Motor neuron (in vitro differentiated cells): Measurements from ENCODE around the gene GPC6. TPM values are rescaled to one million over a fixed set of nuclear protein-coding genes. Genes with fewer than 3 reads are reported as not detected.

Experiments used
- ATAC-seq, 8 experiments: fragments of 200-7000 bp; cut with Tn5 transposase; replicated peaks in 6 of 8; 2 replicates each; pipeline ENCODE4 v1.8.0; 2021; ENCODE audit warnings: mild to moderate bottlenecking in 8 of 8, moderate library complexity in 8 of 8
- H3K27ac ChIP-seq, 2 donors: fragments of 250-450 bp; sonication (Bioruptor Pico); 2 replicates each; pipeline ENCODE4 v1.9.0; 2021; ENCODE audit warnings: antibody characterized with exemption in 2 of 2, mild to moderate bottlenecking in 2 of 2, moderate library complexity in 1 of 2
- H3K4me1 ChIP-seq, 2 donors: fragments of 250-450 bp; sonication (Bioruptor Pico); replicated peaks in 1 of 2; 2 replicates each; pipeline ENCODE4 v1.6.1; 2021; ENCODE audit warnings: antibody characterized with exemption in 2 of 2, mild to moderate bottlenecking in 2 of 2, moderate library complexity in 1 of 2
- H3K4me3 ChIP-seq, 5 donors: fragments of 250-450 bp; sonication (Bioruptor Pico); 2 replicates each; pipeline ENCODE4 v1.9.0; 2021; ENCODE audit warnings: antibody characterized with exemption in 5 of 5, mild to moderate bottlenecking in 5 of 5, moderate library complexity in 4 of 5
- WGBS, 10 experiments: fragments of 450-650 bp; shearing (Covaris generic); methylation state at CpG; one replicate each; pipeline ENCODE4 v1.0.0; 2022; 5-methylcytosine and 5-hydroxymethylcytosine counted together
- in situ Hi-C, 9 experiments: fragments of 400-800 bp; cut with MboI; loops; one replicate each; pipeline ENCODE4 v1.15.0; 2021; ENCODE audit warnings: low sequenced_read_pairs in 9 of 9, low pct_unique_long_range_greater_than_20kb in 2 of 9; ENCODE audit not compliant: unreplicated experiment in 9 of 9
- total RNA-seq, 8 experiments: library from RNA; unstranded; fragments of 300-600 nt; gene quantifications; 2 replicates each; pipeline versions ENCODE4 v1.2.3 to v1.2.4, GENCODE V29; 2022

Gene GPC6
- total RNA-seq, 8 experiments from 2014 or later = 1.8 to 52.4 (median 15.5) TPM

GRCh38 chr13:94389604-94390351, 1163.2 kb downstream of the GPC6 start:
- peaks cover 6 to 24% of the 10 kb centered on the region in 2 donors for H3K4me1 ChIP-seq
- H3K27ac ChIP-seq = no peak overlapping the region
- H3K4me3 ChIP-seq = no peak overlapping the region
- WGBS, 10 experiments = 27 to 100% (median 80%) methylated on average over 2 to 6 of the region's 7 CpGs; no CpG with 5 or more reads in 1 of the 10 experiments
- in situ Hi-C loops = no loop called here
- peak in 5 of 8 experiments; percentile 36 to 86 (median 65) for ATAC-seq

DNA sequence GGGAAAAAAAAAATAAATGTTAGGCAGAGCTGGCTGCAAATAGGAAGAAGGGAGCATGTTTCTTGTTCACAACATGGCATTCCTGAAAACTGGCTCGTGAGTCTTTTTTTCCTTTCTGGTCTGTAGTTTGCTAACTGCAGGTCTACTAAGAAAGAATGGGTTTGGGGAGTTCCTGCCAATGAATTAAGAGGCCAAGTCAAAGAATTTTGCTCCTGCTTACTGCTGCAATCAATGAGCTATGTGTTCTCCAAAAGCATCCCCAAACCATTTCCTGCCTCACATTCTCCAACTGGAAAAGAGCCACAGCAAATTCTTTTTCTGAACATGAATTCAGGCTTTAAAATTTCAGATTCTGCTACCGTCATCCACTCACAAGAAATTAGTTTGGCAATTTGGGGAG, 1164.3 kb downstream of the GPC6 start:
- H3K27ac ChIP-seq = no peak overlapping the region
- peaks cover 9 to 31% of the 10 kb centered on the region in 2 donors for H3K4me1 ChIP-seq
- WGBS, 10 experiments = 13 to 100% (median 80%) methylated on average over 1 to 2 of the region's 2 CpGs
- ATAC-seq = no peak
- no peak overlapping the region for H3K4me3 ChIP-seq
- in situ Hi-C loops = no loop called here

GRCh38 chr13:94394723-94395122, 1168.1 kb downstream of the GPC6 start:
- WGBS, 10 experiments = 60 to 93% (median 71%) methylated on average over 1 to 4 of the region's 4 CpGs; no CpG with 5 or more reads in 5 of the 10 experiments
- in situ Hi-C loops = no loop called here
- Histone ChIP-seq H3K27ac (peak overlapping the region in 1 of 2 donors; percentile 5), H3K4me1 (peaks cover 9 to 21% of the 10 kb centered on the region in 2 donors), H3K4me3 (no peak overlapping the region)
- peak in 6 of 8 experiments; percentile 52 to 99 (median 88) for ATAC-seq

- no peak overlapping the region for H3K27ac ChIP-seq
- peaks cover 9 to 15% of the 10 kb centered on the region in 2 donors for H3K4me1 ChIP-seq
- ATAC-seq = no peak
- no peak overlapping the region for H3K4me3 ChIP-seq
- in situ Hi-C loops = no loop called here
- WGBS, 10 experiments = 33 to 93% (median 80%) methylated on average over 1 to 4 of the region's 5 CpGs; no CpG with 5 or more reads in 5 of the 10 experiments
These were observed 1169.3 kb downstream of the GPC6 start for GRCh38 chr13:94395860-94396259.

DNA sequence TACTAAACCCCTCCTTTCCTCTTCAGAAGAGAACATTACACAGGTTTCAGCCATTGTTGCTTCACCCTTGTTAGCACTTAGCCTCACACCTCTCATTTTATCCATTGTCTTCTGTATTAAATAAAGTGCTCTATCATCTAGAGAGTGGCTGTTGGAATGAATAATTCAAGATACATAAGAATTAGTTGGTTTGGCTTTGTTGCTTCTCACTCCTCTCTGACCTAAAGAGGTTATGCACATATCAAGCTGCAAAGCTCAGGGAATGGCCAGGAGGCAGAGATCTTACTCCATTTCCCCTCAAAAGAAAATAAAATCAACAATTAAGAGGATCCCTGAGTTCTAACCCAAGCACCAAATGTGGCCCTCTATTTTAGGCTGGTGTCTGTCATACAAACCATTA, 1173.2 kb downstream of the GPC6 start:
- H3K4me3 ChIP-seq = no peak overlapping the region
- H3K27ac ChIP-seq = no peak overlapping the region
- in situ Hi-C loops = no loop called here
- ATAC-seq = peak in 2 of 8 experiments; percentile 56 to 71
- H3K4me1 ChIP-seq = peaks cover 2 to 7% of the 10 kb centered on the region in 2 donors

- Histone ChIP-seq H3K4me3 (no peak overlapping the region), H3K27ac (no peak overlapping the region), H3K4me1 (no peaks in the 10 kb centered on the region)
- ATAC-seq = no peak
- 47 to 95% (median 63%) methylated on average over 1 to 4 of the region's 4 CpGs; no CpG with 5 or more reads in 3 of the 10 experiments for WGBS, 10 experiments
- in situ Hi-C loops = no loop called here
These were observed 1174.3 kb downstream of the GPC6 start for GRCh38 chr13:94400874-94401273.

DNA sequence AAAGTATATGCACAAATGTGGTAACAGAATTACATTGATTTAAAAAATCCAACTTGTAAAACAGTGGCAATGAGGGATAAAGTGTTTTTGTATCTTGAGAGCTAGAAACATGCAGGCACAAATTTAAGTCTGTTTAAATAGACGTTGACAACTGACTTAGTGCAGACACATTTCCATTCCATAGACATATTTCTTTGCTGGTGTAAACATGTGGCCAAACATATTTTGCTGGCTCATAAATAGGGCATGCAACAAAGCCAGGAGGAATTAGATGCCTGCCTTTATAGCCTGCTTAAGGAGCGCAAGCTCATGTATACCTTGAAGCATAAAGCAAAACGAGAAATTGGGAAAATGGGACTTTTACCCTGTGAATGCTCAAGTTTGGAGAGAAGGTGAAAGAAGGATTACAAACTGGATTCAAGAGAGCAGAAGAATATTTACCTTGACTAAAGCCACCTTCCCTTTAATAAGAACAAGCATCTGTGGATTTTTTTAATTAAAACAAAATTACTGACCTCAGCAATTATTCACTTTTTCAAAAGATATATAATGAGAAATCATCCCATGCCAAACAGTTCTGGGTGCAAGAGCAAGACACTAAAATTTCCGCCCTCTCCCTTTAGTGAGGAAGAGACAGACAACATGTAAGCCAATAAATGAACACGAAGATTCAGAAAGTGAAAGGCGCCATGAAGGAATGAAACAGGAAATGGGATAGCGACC, 1181.9 kb downstream of the GPC6 start:
- in situ Hi-C loops = no loop called here
- Histone ChIP-seq H3K4me1 (no peaks in the 10 kb centered on the region), H3K27ac (no peak overlapping the region), H3K4me3 (no peak overlapping the region)
- 66 to 100% (median 85%) methylated on average over 1 to 7 of the region's 7 CpGs for WGBS, 10 experiments
- no peak for ATAC-seq

- no peak overlapping the region for H3K27ac ChIP-seq
- 43 to 100% (median 83%) methylated on average over 1 to 3 of the region's 3 CpGs for WGBS, 10 experiments
- peaks cover 19 to 26% of the 10 kb centered on the region in 2 donors for H3K4me1 ChIP-seq
- ATAC-seq = no peak
- in situ Hi-C loops = no loop called here
- H3K4me3 ChIP-seq = no peak overlapping the region
These were observed 1185.1 kb downstream of the GPC6 start for GRCh38 chr13:94411747-94412146.

- WGBS, 10 experiments = 8 to 100% (median 87%) methylated on average over 1 to 3 of the region's 3 CpGs; no CpG with 5 or more reads in 1 of the 10 experiments
- ATAC-seq = peak in 3 of 8 experiments; percentile 46 to 71 (median 69)
- in situ Hi-C loops = no loop called here
- Histone ChIP-seq H3K27ac (no peak overlapping the region), H3K4me3 (no peak overlapping the region), H3K4me1 (peaks cover 19 to 27% of the 10 kb centered on the region in 2 donors)
These were observed 1186.4 kb downstream of the GPC6 start for GRCh38 chr13:94412870-94413597.

- in situ Hi-C loops = no loop called here
- Histone ChIP-seq H3K4me3 (no peak overlapping the region), H3K27ac (no peak overlapping the region), H3K4me1 (peaks cover 19 to 27% of the 10 kb centered on the region in 2 donors)
- ATAC-seq = no peak
These were observed 1187.0 kb downstream of the GPC6 start for GRCh38 chr13:94413598-94413944.

DNA sequence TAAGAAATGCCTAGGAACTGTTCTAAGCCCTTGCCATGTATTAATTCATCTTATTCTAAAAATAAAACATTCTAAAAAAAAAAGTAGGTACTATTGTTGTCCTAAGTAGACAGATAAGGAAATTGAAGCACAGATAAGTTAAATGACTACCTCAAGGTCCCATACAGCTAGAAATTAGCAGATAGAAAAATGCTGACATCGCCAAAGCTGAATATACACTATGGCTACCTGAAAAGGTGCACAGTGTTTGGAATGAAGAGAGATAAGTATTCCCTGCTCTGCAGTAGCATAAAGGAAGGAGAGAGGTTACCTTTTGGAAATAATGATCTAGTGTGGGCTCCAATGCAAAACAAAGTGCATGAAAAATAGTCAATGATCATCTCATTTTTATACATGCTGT, 1187.5 kb downstream of the GPC6 start:
- Histone ChIP-seq H3K4me3 (no peak overlapping the region), H3K27ac (no peak overlapping the region), H3K4me1 (peaks cover 19 to 27% of the 10 kb centered on the region in 2 donors)
- ATAC-seq = no peak
- in situ Hi-C loops = no loop called here
- 67 to 100% (median 100%) methylated on average over 1 of the region's 1 CpG; no CpG with 5 or more reads in 3 of the 10 experiments for WGBS, 10 experiments

- Histone ChIP-seq H3K27ac (no peak overlapping the region), H3K4me3 (no peak overlapping the region), H3K4me1 (peaks cover 19 to 27% of the 10 kb centered on the region in 2 donors)
- peak in 5 of 8 experiments; percentile 74 to 91 (median 86) for ATAC-seq
- in situ Hi-C loops = no loop called here
- WGBS, 10 experiments = 0 to 100% (median 60%) methylated on average over 1 to 4 of the region's 4 CpGs; no CpG with 5 or more reads in 1 of the 10 experiments
These were observed 1188.1 kb downstream of the GPC6 start for GRCh38 chr13:94414708-94415107.
